HepG2 (cell line): Measurements from ENCODE around the gene FAM118B. TPM values are rescaled to one million over a fixed set of nuclear protein-coding genes. Genes with fewer than 3 reads are reported as not detected.

ENCODE experiments used
- CREM ChIP-seq, 2 experiments: sonication (generic) in 1 of 2; formaldehyde crosslinking in 1 of 2; IDR thresholded peaks; 2 replicates each; pipeline versions ENCODE4 v1.4.0 to v1.6.1; 2016 to 2020; ENCODE audit warnings: antibody characterized with exemption in 1 of 2, mild to moderate bottlenecking in 1 of 2, missing genetic modification reagents in 1 of 2
- MIXL1 ChIP-seq: IDR thresholded peaks from 2 replicates; pipeline ENCODE4 v1.6.1; 2016
- RFX1 ChIP-seq: fragments of 450-650 bp; IDR thresholded peaks from 2 replicates; pipeline ENCODE4 v1.6.1; 2017
- RNF2 ChIP-seq: fragments of 450-650 bp; conservative IDR thresholded peaks from 2 replicates; pipeline ENCODE4 v1.6.1; 2016; ENCODE audit warnings: low read depth
- SIN3B ChIP-seq: fragments of 150-350 bp; IDR thresholded peaks from 2 replicates; pipeline ENCODE4 v1.6.1; 2014; ENCODE audit warnings: low read length
- ZNF205 ChIP-seq: IDR thresholded peaks from 2 replicates; pipeline ENCODE4 v1.6.1; 2018; ENCODE audit warnings: missing biosample characterization, missing genetic modification reagents
- ZNF367 ChIP-seq: sonication (generic); formaldehyde crosslinking; IDR thresholded peaks from 2 replicates; pipeline ENCODE4 v1.4.0; 2020; ENCODE audit warnings: missing genetic modification reagents, borderline replicate concordance
- ZNF558 ChIP-seq: sonication (generic); formaldehyde crosslinking; IDR thresholded peaks from 2 replicates; pipeline ENCODE4 v1.9.0; 2022; ENCODE audit warnings: mild to moderate bottlenecking, missing genetic modification reagents, borderline replicate concordance
- ZNF572 ChIP-seq: sonication (generic); formaldehyde crosslinking; IDR thresholded peaks from 2 replicates; pipeline ENCODE4 v1.5.1; 2020; ENCODE audit warnings: mild to moderate bottlenecking, missing genetic modification reagents
- polyA plus RNA-seq, 8 experiments: library from polyadenylated mRNA; depleted of rRNA in 3 of 8; stranded (reverse) in 7 of 8; unstranded in 1 of 8; fragments of >200 nt; fragmentation: Illumina TruSeq in 4 of 8; extraction: Trizol in 4 of 8; gene quantifications; 2 replicates each; pipeline versions ENCODE4 v1.2.1 to v1.2.3, GENCODE V29; 2011 to 2016; ENCODE audit warnings: low read depth in 4 of 8, missing spikeins in 1 of 8, mixed read lengths in 1 of 8; ENCODE audit not compliant: insufficient read depth in 1 of 8
- total RNA-seq, 5 experiments: library from RNA; depleted of rRNA; stranded (reverse); fragments of >200 nt; fragmentation: Illumina TruSeq; extraction: Trizol; gene quantifications; 2 replicates each; pipeline ENCODE4 v1.2.3, GENCODE V29; 2016; ENCODE audit warnings: low read depth in 1 of 5
- TF ChIP-seq, protein P1 (sequence below): sonication (generic); formaldehyde crosslinking; IDR thresholded peaks from 2 replicates; pipeline ENCODE4 v1.5.1; 2020; ENCODE audit warnings: missing genetic modification reagents, mild to moderate bottlenecking, borderline replicate concordance
- TF ChIP-seq, protein P2 (sequence below): sonication (generic); formaldehyde crosslinking; IDR thresholded peaks from 2 replicates; pipeline ENCODE4 v1.4.0; 2020; ENCODE audit warnings: missing genetic modification reagents
- TF ChIP-seq, protein P3 (sequence below): sonication (generic); formaldehyde crosslinking; IDR thresholded peaks from 2 replicates; pipeline ENCODE4 v1.4.0; 2020; ENCODE audit warnings: missing genetic modification reagents
- TF ChIP-seq, protein P4 (sequence below): fragments of 450-650 bp; IDR thresholded peaks from 2 replicates; pipeline ENCODE4 v1.6.1; 2016
- TF ChIP-seq, protein P5 (sequence below): sonication (generic); formaldehyde crosslinking; IDR thresholded peaks from 2 replicates; pipeline ENCODE4 v1.4.0; 2020; ENCODE audit warnings: missing genetic modification reagents, borderline replicate concordance
- TF ChIP-seq, protein P6 (sequence below): sonication (generic); formaldehyde crosslinking; IDR thresholded peaks from 2 replicates; pipeline ENCODE4 v1.5.0; 2020; ENCODE audit warnings: missing genetic modification reagents

The FAM118B gene
- total and polyA plus RNA-seq, 2 of the 13 experiments (the other 11 are each of a cell fraction or from before 2014, with no cell fraction given), result 10.2 to 25.7 TPM

DNA sequence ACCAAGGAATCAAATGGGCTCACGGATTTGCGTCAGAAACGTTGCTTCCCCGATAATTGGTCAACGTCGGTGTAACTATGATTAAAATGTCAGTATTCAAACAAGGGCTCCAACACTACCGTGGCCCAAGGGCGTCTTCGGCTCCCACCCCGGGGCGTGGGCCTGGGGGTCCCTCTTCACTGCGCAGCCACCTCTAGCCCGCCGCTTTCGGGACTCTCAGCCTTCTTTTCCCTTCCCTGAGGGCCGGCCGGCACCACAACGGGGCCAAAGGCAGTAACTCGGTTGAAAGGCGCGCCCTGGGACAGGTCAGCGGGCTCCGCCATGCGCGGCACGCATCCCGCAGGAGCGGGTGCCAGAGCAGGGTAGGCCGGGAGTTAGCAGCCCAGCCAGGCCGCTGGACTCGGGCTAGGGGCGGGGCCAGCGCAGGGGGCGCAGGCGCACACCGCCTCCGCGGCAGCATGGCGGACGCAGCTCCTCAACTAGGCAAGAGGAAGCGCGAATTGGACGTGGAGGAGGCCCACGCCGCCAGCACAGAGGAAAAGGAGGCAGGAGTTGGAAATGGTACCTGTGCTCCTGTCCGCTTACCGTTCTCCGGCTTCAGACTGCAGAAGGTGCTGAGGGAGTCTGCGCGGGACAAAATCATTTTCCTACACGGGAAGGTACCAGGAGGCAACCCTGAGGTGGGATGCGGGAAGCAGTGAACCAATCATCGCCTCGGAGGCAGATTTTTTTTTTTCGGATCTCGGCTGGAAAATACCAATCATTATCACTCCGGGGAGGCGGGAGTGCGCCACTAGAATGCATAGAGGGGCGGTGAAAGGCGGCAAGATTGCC lies 92.3 kb downstream of the FAM118B start, which contains the start of gene DCPS (continued):
- TF ChIP-seq, protein P1, sequence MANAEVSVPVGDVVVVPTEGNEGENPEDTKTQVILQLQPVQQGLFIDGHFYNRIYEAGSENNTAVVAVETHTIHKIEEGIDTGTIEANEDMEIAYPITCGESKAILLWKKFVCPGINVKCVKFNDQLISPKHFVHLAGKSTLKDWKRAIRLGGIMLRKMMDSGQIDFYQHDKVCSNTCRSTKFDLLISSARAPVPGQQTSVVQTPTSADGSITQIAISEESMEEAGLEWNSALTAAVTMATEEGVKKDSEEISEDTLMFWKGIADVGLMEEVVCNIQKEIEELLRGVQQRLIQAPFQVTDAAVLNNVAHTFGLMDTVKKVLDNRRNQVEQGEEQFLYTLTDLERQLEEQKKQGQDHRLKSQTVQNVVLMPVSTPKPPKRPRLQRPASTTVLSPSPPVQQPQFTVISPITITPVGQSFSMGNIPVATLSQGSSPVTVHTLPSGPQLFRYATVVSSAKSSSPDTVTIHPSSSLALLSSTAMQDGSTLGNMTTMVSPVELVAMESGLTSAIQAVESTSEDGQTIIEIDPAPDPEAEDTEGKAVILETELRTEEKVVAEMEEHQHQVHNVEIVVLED (CRISPR knock-in tag), result peak; percentile 76
- TF ChIP-seq, protein P2, sequence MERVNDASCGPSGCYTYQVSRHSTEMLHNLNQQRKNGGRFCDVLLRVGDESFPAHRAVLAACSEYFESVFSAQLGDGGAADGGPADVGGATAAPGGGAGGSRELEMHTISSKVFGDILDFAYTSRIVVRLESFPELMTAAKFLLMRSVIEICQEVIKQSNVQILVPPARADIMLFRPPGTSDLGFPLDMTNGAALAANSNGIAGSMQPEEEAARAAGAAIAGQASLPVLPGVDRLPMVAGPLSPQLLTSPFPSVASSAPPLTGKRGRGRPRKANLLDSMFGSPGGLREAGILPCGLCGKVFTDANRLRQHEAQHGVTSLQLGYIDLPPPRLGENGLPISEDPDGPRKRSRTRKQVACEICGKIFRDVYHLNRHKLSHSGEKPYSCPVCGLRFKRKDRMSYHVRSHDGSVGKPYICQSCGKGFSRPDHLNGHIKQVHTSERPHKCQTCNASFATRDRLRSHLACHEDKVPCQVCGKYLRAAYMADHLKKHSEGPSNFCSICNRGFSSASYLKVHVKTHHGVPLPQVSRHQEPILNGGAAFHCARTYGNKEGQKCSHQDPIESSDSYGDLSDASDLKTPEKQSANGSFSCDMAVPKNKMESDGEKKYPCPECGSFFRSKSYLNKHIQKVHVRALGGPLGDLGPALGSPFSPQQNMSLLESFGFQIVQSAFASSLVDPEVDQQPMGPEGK (CRISPR knock-in tag), result peak; percentile 58; the same call in 1 of the 2 replicates
- TF ChIP-seq ZNF558 (CRISPR knock-in tag) (no peak; the same call in 1 of the 2 replicates), ZNF367 (CRISPR knock-in tag) (0 out of 2 replicates have a peak, but pooled peaks have one; percentile 54), RNF2 (peak; percentile 81), RFX1 (no peak), SIN3B (peak; percentile 34), ZNF572 (CRISPR knock-in tag) (peak; percentile 96), ZNF205 (peak; percentile 91), CREM (IDR thresholded peaks at IDR 0.05) (no peak), CREM (CRISPR knock-in tag; IDR thresholded peaks at IDR 0.05) (no peak), MIXL1 (CRISPR knock-in tag) (peak; percentile 72)
- TF ChIP-seq, protein P3, sequence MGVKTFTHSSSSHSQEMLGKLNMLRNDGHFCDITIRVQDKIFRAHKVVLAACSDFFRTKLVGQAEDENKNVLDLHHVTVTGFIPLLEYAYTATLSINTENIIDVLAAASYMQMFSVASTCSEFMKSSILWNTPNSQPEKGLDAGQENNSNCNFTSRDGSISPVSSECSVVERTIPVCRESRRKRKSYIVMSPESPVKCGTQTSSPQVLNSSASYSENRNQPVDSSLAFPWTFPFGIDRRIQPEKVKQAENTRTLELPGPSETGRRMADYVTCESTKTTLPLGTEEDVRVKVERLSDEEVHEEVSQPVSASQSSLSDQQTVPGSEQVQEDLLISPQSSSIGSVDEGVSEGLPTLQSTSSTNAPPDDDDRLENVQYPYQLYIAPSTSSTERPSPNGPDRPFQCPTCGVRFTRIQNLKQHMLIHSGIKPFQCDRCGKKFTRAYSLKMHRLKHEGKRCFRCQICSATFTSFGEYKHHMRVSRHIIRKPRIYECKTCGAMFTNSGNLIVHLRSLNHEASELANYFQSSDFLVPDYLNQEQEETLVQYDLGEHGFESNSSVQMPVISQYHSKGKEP (CRISPR knock-in tag), result peak; percentile 64
- TF ChIP-seq, protein P4, sequence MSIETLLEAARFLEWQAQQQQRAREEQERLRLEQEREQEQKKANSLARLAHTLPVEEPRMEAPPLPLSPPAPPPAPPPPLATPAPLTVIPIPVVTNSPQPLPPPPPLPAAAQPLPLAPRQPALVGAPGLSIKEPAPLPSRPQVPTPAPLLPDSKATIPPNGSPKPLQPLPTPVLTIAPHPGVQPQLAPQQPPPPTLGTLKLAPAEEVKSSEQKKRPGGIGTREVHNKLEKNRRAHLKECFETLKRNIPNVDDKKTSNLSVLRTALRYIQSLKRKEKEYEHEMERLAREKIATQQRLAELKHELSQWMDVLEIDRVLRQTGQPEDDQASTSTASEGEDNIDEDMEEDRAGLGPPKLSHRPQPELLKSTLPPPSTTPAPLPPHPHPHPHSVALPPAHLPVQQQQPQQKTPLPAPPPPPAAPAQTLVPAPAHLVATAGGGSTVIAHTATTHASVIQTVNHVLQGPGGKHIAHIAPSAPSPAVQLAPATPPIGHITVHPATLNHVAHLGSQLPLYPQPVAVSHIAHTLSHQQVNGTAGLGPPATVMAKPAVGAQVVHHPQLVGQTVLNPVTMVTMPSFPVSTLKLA, result 0 out of 2 replicates have a peak, but pooled peaks have one; percentile 31
- TF ChIP-seq, protein P5, sequence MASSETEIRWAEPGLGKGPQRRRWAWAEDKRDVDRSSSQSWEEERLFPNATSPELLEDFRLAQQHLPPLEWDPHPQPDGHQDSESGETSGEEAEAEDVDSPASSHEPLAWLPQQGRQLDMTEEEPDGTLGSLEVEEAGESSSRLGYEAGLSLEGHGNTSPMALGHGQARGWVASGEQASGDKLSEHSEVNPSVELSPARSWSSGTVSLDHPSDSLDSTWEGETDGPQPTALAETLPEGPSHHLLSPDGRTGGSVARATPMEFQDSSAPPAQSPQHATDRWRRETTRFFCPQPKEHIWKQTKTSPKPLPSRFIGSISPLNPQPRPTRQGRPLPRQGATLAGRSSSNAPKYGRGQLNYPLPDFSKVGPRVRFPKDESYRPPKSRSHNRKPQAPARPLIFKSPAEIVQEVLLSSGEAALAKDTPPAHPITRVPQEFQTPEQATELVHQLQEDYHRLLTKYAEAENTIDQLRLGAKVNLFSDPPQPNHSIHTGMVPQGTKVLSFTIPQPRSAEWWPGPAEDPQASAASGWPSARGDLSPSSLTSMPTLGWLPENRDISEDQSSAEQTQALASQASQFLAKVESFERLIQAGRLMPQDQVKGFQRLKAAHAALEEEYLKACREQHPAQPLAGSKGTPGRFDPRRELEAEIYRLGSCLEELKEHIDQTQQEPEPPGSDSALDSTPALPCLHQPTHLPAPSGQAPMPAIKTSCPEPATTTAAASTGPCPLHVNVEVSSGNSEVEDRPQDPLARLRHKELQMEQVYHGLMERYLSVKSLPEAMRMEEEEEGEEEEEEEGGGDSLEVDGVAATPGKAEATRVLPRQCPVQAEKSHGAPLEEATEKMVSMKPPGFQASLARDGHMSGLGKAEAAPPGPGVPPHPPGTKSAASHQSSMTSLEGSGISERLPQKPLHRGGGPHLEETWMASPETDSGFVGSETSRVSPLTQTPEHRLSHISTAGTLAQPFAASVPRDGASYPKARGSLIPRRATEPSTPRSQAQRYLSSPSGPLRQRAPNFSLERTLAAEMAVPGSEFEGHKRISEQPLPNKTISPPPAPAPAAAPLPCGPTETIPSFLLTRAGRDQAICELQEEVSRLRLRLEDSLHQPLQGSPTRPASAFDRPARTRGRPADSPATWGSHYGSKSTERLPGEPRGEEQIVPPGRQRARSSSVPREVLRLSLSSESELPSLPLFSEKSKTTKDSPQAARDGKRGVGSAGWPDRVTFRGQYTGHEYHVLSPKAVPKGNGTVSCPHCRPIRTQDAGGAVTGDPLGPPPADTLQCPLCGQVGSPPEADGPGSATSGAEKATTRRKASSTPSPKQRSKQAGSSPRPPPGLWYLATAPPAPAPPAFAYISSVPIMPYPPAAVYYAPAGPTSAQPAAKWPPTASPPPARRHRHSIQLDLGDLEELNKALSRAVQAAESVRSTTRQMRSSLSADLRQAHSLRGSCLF (CRISPR knock-in tag), result peak; percentile 93
- TF ChIP-seq, protein P6, sequence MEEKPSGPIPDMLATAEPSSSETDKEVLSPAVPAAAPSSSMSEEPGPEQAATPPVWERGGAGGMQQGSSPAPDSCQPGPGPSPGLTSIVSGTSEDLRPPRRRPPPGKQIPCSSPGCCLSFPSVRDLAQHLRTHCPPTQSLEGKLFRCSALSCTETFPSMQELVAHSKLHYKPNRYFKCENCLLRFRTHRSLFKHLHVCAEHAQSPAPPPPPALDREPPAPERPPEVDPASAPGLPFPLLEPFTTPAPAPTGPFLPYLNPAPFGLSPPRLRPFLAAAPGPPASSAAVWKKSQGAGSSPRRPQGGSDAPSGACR (CRISPR knock-in tag), result peak; percentile 41; the same call in 1 of the 2 replicates
